Measurements from ENCODE around the gene RPLP2. TPM values are rescaled to one million over a fixed set of nuclear protein-coding genes. Genes with fewer than 3 reads are reported as not detected.
A peak's percentile ranks its signal among the peaks of the same experiment; 100 is the strongest.

Gene RPLP2
- total and polyA plus RNA-seq, 2 experiments from 2014 or later: 401 to 468 TPM

DNA sequence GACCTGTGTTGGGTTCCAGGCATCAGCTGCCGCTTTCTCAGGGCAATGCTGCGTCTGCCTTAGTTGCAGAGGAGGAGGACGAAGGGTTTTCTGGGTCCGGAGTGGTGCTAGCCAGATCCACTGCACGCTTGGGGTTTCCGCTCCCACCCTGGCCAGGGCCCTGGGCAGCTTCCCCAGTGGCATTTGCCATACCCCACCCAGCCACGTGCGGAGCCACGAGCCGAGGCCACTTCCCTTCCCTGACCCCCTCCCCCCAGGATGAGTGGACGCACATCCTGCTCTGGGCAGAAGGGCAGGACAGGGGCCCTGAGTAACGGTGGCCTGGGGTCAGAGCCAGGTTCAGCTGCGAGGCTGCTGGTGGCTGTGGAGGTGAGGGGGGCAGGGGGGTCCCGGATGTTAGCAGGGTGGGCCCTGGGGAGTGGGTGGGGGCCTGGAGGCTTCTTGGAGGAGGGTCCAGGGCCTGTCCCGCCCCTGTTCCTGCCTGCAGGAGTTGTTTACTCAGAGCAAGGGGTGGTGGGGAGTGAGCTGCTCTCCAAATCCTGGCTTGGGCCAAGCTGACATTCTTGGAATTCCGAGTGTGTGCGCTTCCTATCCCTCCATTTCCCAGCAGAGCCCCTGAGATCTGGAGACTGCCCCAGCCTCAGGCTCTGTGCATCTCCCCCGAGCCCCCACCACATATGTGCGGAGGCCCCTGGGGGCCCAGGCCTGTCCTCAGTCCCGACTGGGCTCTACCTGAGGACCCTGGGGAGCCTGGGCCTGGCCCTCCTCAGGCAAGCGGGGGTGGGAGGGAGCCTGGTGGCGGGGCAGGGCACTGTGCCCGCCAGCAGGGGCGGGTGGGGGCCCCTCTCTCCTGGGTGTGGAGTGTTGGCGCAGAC, 34.3 kb downstream of the RPLP2 start:
- H3K27me3 ChIP-seq: no peaks in the 10 kb centered on the region

DNA sequence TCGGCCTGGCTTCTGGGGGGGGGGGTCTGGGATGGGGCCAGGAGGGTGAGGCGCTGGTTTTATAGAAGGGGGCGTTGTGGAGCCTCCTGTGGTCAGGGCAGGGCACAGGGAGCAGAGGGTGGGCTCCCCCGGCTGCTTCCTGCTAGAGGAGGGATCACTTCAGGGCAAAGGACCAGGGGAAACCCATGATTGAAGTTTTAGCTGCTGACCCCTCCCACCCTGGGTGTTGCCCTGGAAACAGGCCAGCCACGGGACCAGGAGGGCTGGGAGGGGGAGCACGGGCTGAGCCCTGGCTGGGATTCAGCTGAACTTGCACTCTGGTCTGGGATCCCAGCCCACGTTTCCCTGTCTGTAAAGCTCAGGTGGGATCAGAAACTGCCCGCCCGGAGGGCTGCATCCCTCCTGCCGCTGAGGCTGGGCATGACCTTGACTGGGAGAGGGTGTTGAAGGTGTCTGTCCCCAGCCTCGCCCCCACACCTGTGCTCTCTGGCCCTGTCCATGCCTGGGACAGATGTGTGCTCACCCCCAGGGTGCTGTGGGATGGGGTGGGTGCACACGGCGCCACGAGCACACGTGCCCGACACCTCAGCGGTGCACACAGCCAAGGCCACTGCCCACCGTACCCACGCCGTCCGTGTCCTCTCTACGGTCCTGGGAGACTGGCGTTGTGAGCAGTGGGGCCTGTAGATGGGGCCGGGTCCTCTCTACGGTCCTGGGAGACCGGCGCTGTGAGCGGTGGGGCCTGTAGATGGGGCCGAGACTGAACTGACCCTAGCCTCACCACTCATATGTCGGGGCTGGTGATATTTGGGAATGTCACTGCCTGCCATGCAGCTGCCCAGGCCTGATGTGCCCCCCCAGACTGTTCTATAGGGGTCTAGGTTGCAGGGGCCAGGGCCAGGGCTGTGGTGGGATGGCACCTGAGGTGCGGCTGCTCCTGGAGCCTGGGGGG, 35.2 kb downstream of the RPLP2 start:
- TF ChIP-seq EZH2 (IDR thresholded peaks at IDR 0.05; ENCODE audit: borderline replicate concordance): no peak
- TF ChIP-seq, protein P1, sequence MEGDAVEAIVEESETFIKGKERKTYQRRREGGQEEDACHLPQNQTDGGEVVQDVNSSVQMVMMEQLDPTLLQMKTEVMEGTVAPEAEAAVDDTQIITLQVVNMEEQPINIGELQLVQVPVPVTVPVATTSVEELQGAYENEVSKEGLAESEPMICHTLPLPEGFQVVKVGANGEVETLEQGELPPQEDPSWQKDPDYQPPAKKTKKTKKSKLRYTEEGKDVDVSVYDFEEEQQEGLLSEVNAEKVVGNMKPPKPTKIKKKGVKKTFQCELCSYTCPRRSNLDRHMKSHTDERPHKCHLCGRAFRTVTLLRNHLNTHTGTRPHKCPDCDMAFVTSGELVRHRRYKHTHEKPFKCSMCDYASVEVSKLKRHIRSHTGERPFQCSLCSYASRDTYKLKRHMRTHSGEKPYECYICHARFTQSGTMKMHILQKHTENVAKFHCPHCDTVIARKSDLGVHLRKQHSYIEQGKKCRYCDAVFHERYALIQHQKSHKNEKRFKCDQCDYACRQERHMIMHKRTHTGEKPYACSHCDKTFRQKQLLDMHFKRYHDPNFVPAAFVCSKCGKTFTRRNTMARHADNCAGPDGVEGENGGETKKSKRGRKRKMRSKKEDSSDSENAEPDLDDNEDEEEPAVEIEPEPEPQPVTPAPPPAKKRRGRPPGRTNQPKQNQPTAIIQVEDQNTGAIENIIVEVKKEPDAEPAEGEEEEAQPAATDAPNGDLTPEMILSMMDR (IDR thresholded peaks at IDR 0.05; ENCODE audit: poor library complexity): no peak
- TF ChIP-seq EZH2phosphoT487 (IDR thresholded peaks at IDR 0.05; ENCODE audit: low read depth, severe bottlenecking, unreplicated experiment): no peak
- Histone ChIP-seq H3K9me3 (ENCODE audit: low read depth) (no peaks in the 10 kb centered on the region), H3K79me2 (peaks cover 23% of the 10 kb centered on the region), H3K4me3 (no peak overlapping the region), H3K4me1 (ENCODE audit: insufficient read depth) (peaks cover 53% of the 10 kb centered on the region), H2AFZ (no peak overlapping the region), H3K36me3 (replicated peaks; ENCODE audit: insufficient read depth, low read depth) (no peaks in the 10 kb centered on the region), H4K20me1 (ENCODE audit: insufficient read depth, poor library complexity, severe bottlenecking) (peaks cover 16% of the 10 kb centered on the region), H3K27ac (peak overlapping the region; percentile 98), H3K27me3 (peaks cover under 1% of the 10 kb centered on the region), H3K9me2 (replicated peaks; ENCODE audit: insufficient read depth) (no peaks in the 10 kb centered on the region), H3K4me2 (peak overlapping the region; percentile 94)
- 60% methylated on average over 26 of the region's 31 CpGs for WGBS (ENCODE audit: low lambda C conversion rate, missing lambda C conversion rate)
- DNase-seq (ENCODE audit: low spot score): peak; percentile 90

More for the DNA sequence above, 34.3 kb downstream of the RPLP2 start:
- Histone ChIP-seq H3K4me3 (peak overlapping the region; percentile 86), H4K20me1 (ENCODE audit: insufficient read depth, poor library complexity, severe bottlenecking) (peaks cover 16% of the 10 kb centered on the region), H3K9me2 (replicated peaks; ENCODE audit: insufficient read depth) (no peaks in the 10 kb centered on the region), H2AFZ (no peak overlapping the region), H3K36me3 (replicated peaks; ENCODE audit: insufficient read depth, low read depth) (no peaks in the 10 kb centered on the region), H3K27ac (peak overlapping the region; percentile 98), H3K79me2 (peaks cover 25% of the 10 kb centered on the region), H3K4me2 (peak overlapping the region; percentile 94), H3K9me3 (ENCODE audit: low read depth) (no peaks in the 10 kb centered on the region), H3K4me1 (ENCODE audit: insufficient read depth) (peaks cover 49% of the 10 kb centered on the region)
- WGBS (ENCODE audit: low lambda C conversion rate, missing lambda C conversion rate): 12% methylated on average over 24 of the region's 25 CpGs
- DNase-seq (ENCODE audit: low spot score): peak; percentile 81
- no peak for TF ChIP-seq EZH2phosphoT487 (IDR thresholded peaks at IDR 0.05; ENCODE audit: low read depth, severe bottlenecking, unreplicated experiment)
- no peak for TF ChIP-seq EZH2 (IDR thresholded peaks at IDR 0.05; ENCODE audit: borderline replicate concordance)
- TF ChIP-seq, protein P1 (IDR thresholded peaks at IDR 0.05; ENCODE audit: poor library complexity): no peak

DNA sequence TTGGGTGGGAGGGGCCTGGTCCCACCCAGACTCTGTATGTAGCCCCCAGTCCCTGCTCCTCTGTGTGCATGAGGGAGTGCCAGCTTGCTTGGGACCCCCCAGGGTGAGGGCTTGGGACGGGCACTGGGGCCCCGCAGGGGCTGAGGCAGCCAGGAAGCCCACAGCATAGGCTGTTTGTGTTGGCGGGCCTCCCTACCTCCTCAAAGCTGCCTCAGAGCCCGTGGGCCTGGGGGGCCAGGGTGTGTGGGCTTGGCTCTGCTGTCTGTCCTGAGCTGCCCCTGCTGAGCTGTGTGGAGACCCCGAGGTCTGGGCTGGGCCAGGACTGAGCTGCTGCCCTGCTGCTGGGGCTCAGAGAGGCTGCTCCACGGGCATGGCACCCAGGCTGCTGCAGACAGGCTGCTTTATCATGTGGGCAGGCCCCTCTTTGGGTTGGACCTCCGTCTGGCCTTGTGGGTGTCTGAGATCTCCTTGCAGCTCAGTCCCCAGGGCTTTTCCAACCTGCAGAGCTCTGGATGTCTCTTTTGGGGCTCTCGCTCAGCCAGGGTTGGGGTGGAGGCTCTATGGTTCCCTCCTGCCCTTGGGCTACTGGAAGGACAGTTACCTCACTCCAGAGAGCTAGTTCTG, 36.2 kb downstream of the RPLP2 start:
- no peak overlapping the region for H2AFZ ChIP-seq
- peaks cover 13% of the 10 kb centered on the region for H3K79me2 ChIP-seq
- no peaks in the 10 kb centered on the region for H3K9me3 ChIP-seq (ENCODE audit: low read depth)
- H3K36me3 ChIP-seq (replicated peaks; ENCODE audit: insufficient read depth, low read depth): no peaks in the 10 kb centered on the region
- DNase-seq (ENCODE audit: low spot score): no peak
- H3K27me3 ChIP-seq: peaks cover 4% of the 10 kb centered on the region
- H3K4me2 ChIP-seq: peak overlapping the region; percentile 94
- H3K4me1 ChIP-seq (ENCODE audit: insufficient read depth): peaks cover 60% of the 10 kb centered on the region
- H3K4me3 ChIP-seq: no peak overlapping the region
- peaks cover 24% of the 10 kb centered on the region for H4K20me1 ChIP-seq (ENCODE audit: insufficient read depth, poor library complexity, severe bottlenecking)
- H3K9me2 ChIP-seq (replicated peaks; ENCODE audit: insufficient read depth): no peaks in the 10 kb centered on the region
- 66% methylated on average over 7 of the region's 8 CpGs for WGBS (ENCODE audit: low lambda C conversion rate, missing lambda C conversion rate)
- peak overlapping the region; percentile 72 for H3K27ac ChIP-seq
- no peak for TF ChIP-seq EZH2phosphoT487 (IDR thresholded peaks at IDR 0.05; ENCODE audit: low read depth, severe bottlenecking, unreplicated experiment)
